Liver (tissue), 9 donors: ENCODE data around the gene NEUROD4. TPM values are rescaled to one million over a fixed set of nuclear protein-coding genes. Genes with fewer than 3 reads are reported as not detected.

Experiments
- DNase-seq: peaks from one replicate; pipeline ENCODE4 v3.0.0-alpha.2; 2017; ENCODE audit warnings: low spot score
- H3K27ac ChIP-seq, 2 donors: one replicate each; pipeline ENCODE4 v1.7.0; 2013; ENCODE audit warnings: inconsistent platforms in 2 of 2, low read length in 2 of 2, control low read depth in 1 of 2, low read depth in 1 of 2, mild to moderate bottlenecking in 1 of 2
- H3K27me3 ChIP-seq, 4 donors: one replicate each; pipeline versions ENCODE4 v1.6.1 to v1.7.0; 2013; ENCODE audit warnings: low read length in 3 of 4, inconsistent platforms in 1 of 4, mild to moderate bottlenecking in 1 of 4, moderate library complexity in 1 of 4; ENCODE audit not compliant: control insufficient read depth in 4 of 4, insufficient read depth in 4 of 4
- H3K36me3 ChIP-seq, 4 donors: one replicate each; pipeline versions ENCODE4 v1.6.1 to v1.7.0; 2013; ENCODE audit warnings: low read length in 3 of 4, mild to moderate bottlenecking in 3 of 4, low read depth in 1 of 4, moderate library complexity in 1 of 4; ENCODE audit not compliant: control insufficient read depth in 4 of 4, insufficient read depth in 3 of 4
- H3K4me1 ChIP-seq, 4 donors: one replicate each; pipeline versions ENCODE4 v1.6.1 to v1.7.0; 2013; ENCODE audit warnings: low read length in 3 of 4, mild to moderate bottlenecking in 3 of 4, moderate library complexity in 1 of 4; ENCODE audit not compliant: control insufficient read depth in 4 of 4, insufficient read depth in 4 of 4
- H3K4me3 ChIP-seq, 3 donors: one replicate each; pipeline versions ENCODE4 v1.6.1 to v1.7.0; 2013; ENCODE audit warnings: low read length in 3 of 3, control low read depth in 1 of 3, low read depth in 1 of 3, mild to moderate bottlenecking in 1 of 3
- H3K9ac ChIP-seq, 2 donors: one replicate each; pipeline ENCODE4 v1.7.0; 2013; ENCODE audit warnings: low read length in 2 of 2, mild to moderate bottlenecking in 2 of 2, moderate library complexity in 2 of 2, control low read depth in 1 of 2, low read depth in 1 of 2
- H3K9me3 ChIP-seq, 4 donors: one replicate each; pipeline versions ENCODE4 v1.6.1 to v1.7.0; 2013; ENCODE audit warnings: low read length in 3 of 4; ENCODE audit not compliant: control insufficient read depth in 4 of 4
- ATF3 ChIP-seq: IDR thresholded peaks from 2 replicates; pipeline ENCODE4 v1.6.1; 2016; ENCODE audit warnings: antibody characterized with exemption
- EGR1 ChIP-seq, 2 donors: IDR thresholded peaks; 2 replicates each; pipeline ENCODE4 v1.6.1; 2016 to 2018; ENCODE audit warnings: antibody characterized with exemption in 2 of 2, low read depth in 2 of 2
- FOXA1 ChIP-seq: IDR thresholded peaks from 2 replicates; pipeline ENCODE4 v1.6.1; 2016; ENCODE audit warnings: antibody characterized with exemption
- FOXA2 ChIP-seq: IDR thresholded peaks from 2 replicates; pipeline ENCODE4 v1.6.1; 2016; ENCODE audit warnings: antibody characterized with exemption
- GABPA ChIP-seq, 2 donors: IDR thresholded peaks in 1 of 2; conservative IDR thresholded peaks in 1 of 2; 2 replicates each; pipeline ENCODE4 v1.6.1; 2016; ENCODE audit warnings: antibody characterized with exemption in 2 of 2, mild to moderate bottlenecking in 1 of 2, moderate library complexity in 1 of 2
- HNF4A ChIP-seq, 2 donors: conservative IDR thresholded peaks; 2 replicates each; pipeline ENCODE4 v1.6.1; 2016; ENCODE audit warnings: antibody characterized with exemption in 2 of 2, mild to moderate bottlenecking in 2 of 2
- HNF4G ChIP-seq: IDR thresholded peaks from 2 replicates; pipeline ENCODE4 v1.6.1; 2016; ENCODE audit warnings: antibody characterized with exemption
- JUND ChIP-seq, 2 donors: IDR thresholded peaks; 2 replicates each; pipeline ENCODE4 v1.6.1; 2016; ENCODE audit warnings: antibody characterized with exemption in 2 of 2
- RAD21 ChIP-seq, 2 donors: IDR thresholded peaks; 2 replicates each; pipeline ENCODE4 v1.6.1; 2016; ENCODE audit warnings: antibody characterized with exemption in 2 of 2, mild to moderate bottlenecking in 2 of 2
- REST ChIP-seq: IDR thresholded peaks from 2 replicates; pipeline ENCODE4 v1.6.1; 2016; ENCODE audit warnings: antibody characterized with exemption, mild to moderate bottlenecking
- RXRA ChIP-seq, 2 donors: IDR thresholded peaks; 2 replicates each; pipeline ENCODE4 v1.6.1; 2017 to 2018; ENCODE audit warnings: antibody characterized with exemption in 2 of 2, mild to moderate bottlenecking in 1 of 2
- SP1 ChIP-seq: IDR thresholded peaks from 2 replicates; pipeline ENCODE4 v1.6.1; 2018; ENCODE audit warnings: antibody characterized with exemption, mild to moderate bottlenecking
- TAF1 ChIP-seq: conservative IDR thresholded peaks from 2 replicates; pipeline ENCODE4 v1.6.1; 2016; ENCODE audit warnings: antibody characterized with exemption, mild to moderate bottlenecking
- YY1 ChIP-seq: IDR thresholded peaks from 2 replicates; pipeline ENCODE4 v1.6.1; 2016; ENCODE audit warnings: antibody characterized with exemption, mild to moderate bottlenecking
- WGBS: extraction: QIAGEN DNeasy Blood & Tissue Kit; methylation state at CpG from one replicate; pipeline ENCODE4 v1.1.7; 2013; 5-methylcytosine and 5-hydroxymethylcytosine counted together
- polyA plus RNA-seq, 2 donors: library from polyadenylated mRNA; stranded (reverse) in 1 of 2; unstranded in 1 of 2; fragments of 200-250 nt in 1 of 2; fragments of >200 nt in 1 of 2; fragmentation: Nextera tagmentation in 1 of 2; extraction: Ambion mirVana in 1 of 2; gene quantifications; one replicate each; pipeline versions ENCODE4 v1.2.1 to v1.2.3, GENCODE V29; 2013 to 2015
- total RNA-seq, 2 donors: library from RNA; depleted of rRNA; stranded (reverse); fragments of >200 nt; gene quantifications; one replicate each; pipeline ENCODE4 v1.2.3, GENCODE V29; 2014
- TF ChIP-seq, protein P1 (sequence below): fragments of 150-350 bp; IDR thresholded peaks from 2 replicates; pipeline ENCODE4 v1.5.1; 2017; ENCODE audit warnings: improper control_type of control experiment, low read depth, low read length; ENCODE audit not compliant: missing input control
- donor health status: healthy.
- donor health status: healthy.
- donor health status: healthy.
- donor health status: healthy.
- donor health status: healthy.

NEUROD4 gene
- total and polyA plus RNA-seq, 4 donors = not detected

- TF ChIP-seq JUND (IDR thresholded peaks at IDR 0.05) (no peak), FOXA2 (no peak), HNF4G (no peak), SP1 (no peak), FOXA1 (no peak), RAD21 (IDR thresholded peaks at IDR 0.05) (no peak), EGR1 (IDR thresholded peaks at IDR 0.05; ENCODE audit: low read depth in 2 of 2) (no peak)
Measured at GRCh38 chr12:55060470-55060869, 40.7 kb downstream of the NEUROD4 start (continued).

GRCh38 chr12:55061024-55061423 is 41.2 kb downstream of the NEUROD4 start:
- TF ChIP-seq GABPA (IDR thresholded peaks at IDR 0.05 in 1 of 2, conservative IDR thresholded peaks at IDR 0.05 in 1 of 2) (no peak), EGR1 (IDR thresholded peaks at IDR 0.05; ENCODE audit: low read depth in 2 of 2) (no peak), ATF3 (no peak), RAD21 (IDR thresholded peaks at IDR 0.05) (no peak), FOXA1 (no peak)
- TF ChIP-seq, protein P1, sequence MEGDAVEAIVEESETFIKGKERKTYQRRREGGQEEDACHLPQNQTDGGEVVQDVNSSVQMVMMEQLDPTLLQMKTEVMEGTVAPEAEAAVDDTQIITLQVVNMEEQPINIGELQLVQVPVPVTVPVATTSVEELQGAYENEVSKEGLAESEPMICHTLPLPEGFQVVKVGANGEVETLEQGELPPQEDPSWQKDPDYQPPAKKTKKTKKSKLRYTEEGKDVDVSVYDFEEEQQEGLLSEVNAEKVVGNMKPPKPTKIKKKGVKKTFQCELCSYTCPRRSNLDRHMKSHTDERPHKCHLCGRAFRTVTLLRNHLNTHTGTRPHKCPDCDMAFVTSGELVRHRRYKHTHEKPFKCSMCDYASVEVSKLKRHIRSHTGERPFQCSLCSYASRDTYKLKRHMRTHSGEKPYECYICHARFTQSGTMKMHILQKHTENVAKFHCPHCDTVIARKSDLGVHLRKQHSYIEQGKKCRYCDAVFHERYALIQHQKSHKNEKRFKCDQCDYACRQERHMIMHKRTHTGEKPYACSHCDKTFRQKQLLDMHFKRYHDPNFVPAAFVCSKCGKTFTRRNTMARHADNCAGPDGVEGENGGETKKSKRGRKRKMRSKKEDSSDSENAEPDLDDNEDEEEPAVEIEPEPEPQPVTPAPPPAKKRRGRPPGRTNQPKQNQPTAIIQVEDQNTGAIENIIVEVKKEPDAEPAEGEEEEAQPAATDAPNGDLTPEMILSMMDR = no peak
- Histone ChIP-seq H3K36me3 (no peaks in the 10 kb centered on the region), H3K4me3 (no peak overlapping the region), H3K27ac (no peak overlapping the region), H3K9ac (no peak overlapping the region), H3K4me1 (no peaks in the 10 kb centered on the region), H3K27me3 (peaks cover 0 to 6% (median 2%) of the 10 kb centered on the region in 4 donors), H3K9me3 (no peaks in the 10 kb centered on the region)
- 54% methylated on average over 3 of the region's 3 CpGs for WGBS
- DNase-seq = no peak

- TF ChIP-seq HNF4A (conservative IDR thresholded peaks at IDR 0.05) (no peak), RXRA (IDR thresholded peaks at IDR 0.05) (no peak), TAF1 (no peak), REST (no peak), HNF4G (no peak), JUND (IDR thresholded peaks at IDR 0.05) (no peak), YY1 (no peak), EGR1 (IDR thresholded peaks at IDR 0.05; ENCODE audit: low read depth in 2 of 2) (no peak), FOXA1 (no peak), ATF3 (no peak)
- TF ChIP-seq, protein P1 = no peak
- Histone ChIP-seq H3K36me3 (no peaks in the 10 kb centered on the region), H3K27ac (no peak overlapping the region), H3K9ac (no peak overlapping the region), H3K27me3 (peaks cover 0 to 4% (median 0%) of the 10 kb centered on the region in 4 donors), H3K4me3 (no peak overlapping the region), H3K9me3 (no peaks in the 10 kb centered on the region), H3K4me1 (no peaks in the 10 kb centered on the region)
- WGBS = 50% methylated on average over 2 of the region's 2 CpGs
- DNase-seq = no peak
Measured at GRCh38 chr12:55063291-55063690, 43.5 kb downstream of the NEUROD4 start.
